ENCODE measurements around the gene SPTBN5.

The SPTBN5 gene

DNA sequence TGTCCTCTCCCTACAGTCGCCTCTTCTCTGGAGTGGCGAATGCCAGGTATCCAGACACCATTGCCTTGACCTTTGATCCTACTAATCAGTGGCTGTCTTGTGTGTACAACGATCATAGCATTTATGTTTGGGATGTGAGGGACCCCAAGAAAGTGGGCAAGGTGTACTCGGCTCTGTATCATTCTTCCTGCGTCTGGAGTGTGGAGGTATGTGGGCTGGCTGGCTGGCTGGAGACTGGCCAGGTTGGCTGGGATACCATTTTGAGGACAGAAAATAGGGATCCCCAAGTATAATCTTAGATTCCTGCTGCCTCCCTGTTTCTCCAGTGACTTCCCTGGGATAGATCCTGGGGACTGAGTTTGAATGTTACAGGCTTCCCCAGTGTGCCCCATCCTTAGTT is 79.3 kb downstream of the SPTBN5 start:
- H2AFZ ChIP-seq (ENCODE audit: low read length): no peak overlapping the region
- TF ChIP-seq EZH2phosphoT487 (IDR thresholded peaks at IDR 0.05; ENCODE audit: borderline replicate concordance): no peak
- TF ChIP-seq, protein P1, sequence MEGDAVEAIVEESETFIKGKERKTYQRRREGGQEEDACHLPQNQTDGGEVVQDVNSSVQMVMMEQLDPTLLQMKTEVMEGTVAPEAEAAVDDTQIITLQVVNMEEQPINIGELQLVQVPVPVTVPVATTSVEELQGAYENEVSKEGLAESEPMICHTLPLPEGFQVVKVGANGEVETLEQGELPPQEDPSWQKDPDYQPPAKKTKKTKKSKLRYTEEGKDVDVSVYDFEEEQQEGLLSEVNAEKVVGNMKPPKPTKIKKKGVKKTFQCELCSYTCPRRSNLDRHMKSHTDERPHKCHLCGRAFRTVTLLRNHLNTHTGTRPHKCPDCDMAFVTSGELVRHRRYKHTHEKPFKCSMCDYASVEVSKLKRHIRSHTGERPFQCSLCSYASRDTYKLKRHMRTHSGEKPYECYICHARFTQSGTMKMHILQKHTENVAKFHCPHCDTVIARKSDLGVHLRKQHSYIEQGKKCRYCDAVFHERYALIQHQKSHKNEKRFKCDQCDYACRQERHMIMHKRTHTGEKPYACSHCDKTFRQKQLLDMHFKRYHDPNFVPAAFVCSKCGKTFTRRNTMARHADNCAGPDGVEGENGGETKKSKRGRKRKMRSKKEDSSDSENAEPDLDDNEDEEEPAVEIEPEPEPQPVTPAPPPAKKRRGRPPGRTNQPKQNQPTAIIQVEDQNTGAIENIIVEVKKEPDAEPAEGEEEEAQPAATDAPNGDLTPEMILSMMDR (conservative IDR thresholded peaks at IDR 0.05; ENCODE audit: low read length): no peak
- peaks cover 66% of the 10 kb centered on the region; the same call in 1 of the 2 replicates for H3K36me3 ChIP-seq (ENCODE audit: insufficient read depth, low read length)
- no peaks in the 10 kb centered on the region for H3K9me2 ChIP-seq (replicated peaks; ENCODE audit: low read depth, low read length)
- peaks cover 4% of the 10 kb centered on the region for H3K4me1 ChIP-seq (ENCODE audit: insufficient read depth, low read length, poor library complexity, severe bottlenecking)
- no peaks in the 10 kb centered on the region for H4K20me1 ChIP-seq (ENCODE audit: insufficient read depth, low read length, poor library complexity, severe bottlenecking)
- H3K4me3 ChIP-seq (ENCODE audit: low read length, poor library complexity, severe bottlenecking): no peak overlapping the region
- no peaks in the 10 kb centered on the region for H3K79me2 ChIP-seq (ENCODE audit: insufficient read depth, low read length)
- H3K9ac ChIP-seq (ENCODE audit: low read depth, low read length, poor library complexity, severe bottlenecking): no peak overlapping the region
- H3K9me3 ChIP-seq (ENCODE audit: insufficient read depth, low read depth, low read length): no peaks in the 10 kb centered on the region
- H3K4me2 ChIP-seq (ENCODE audit: low read depth, low read length, poor library complexity, severe bottlenecking): no peak overlapping the region
- no peaks in the 10 kb centered on the region for H3K27me3 ChIP-seq (ENCODE audit: insufficient read depth, low read length, poor library complexity, severe bottlenecking)
- no peaks in the 10 kb centered on the region for H3F3A ChIP-seq (ENCODE audit: low read depth)

DNA sequence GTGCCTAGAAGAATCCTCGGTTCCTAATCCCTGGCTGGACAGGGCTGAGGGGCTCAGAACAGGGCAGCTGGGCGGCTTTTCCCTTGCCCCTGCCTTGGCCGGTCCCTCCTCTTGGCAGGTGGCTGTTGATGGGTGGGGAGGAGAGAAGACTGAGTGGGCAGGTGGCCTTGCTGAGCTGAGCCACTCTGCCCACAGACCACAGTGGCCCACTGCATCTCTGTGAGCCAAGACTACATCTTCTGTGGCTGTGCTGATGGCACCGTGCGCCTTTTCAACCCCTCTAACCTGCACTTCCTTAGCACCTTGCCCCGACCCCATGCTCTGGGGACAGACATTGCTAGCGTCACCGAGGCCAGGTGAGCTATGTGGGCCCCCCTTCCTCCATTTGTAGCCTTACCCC is 80.4 kb downstream of the SPTBN5 start:
- Histone ChIP-seq H3K4me3 (ENCODE audit: low read length, poor library complexity, severe bottlenecking) (no peak overlapping the region), H4K20me1 (ENCODE audit: insufficient read depth, low read length, poor library complexity, severe bottlenecking) (no peaks in the 10 kb centered on the region), H3K36me3 (ENCODE audit: insufficient read depth, low read length) (peaks cover 58% of the 10 kb centered on the region; the same call in 1 of the 2 replicates), H3K79me2 (ENCODE audit: insufficient read depth, low read length) (no peaks in the 10 kb centered on the region), H3K4me2 (ENCODE audit: low read depth, low read length, poor library complexity, severe bottlenecking) (no peak overlapping the region), H3K4me1 (ENCODE audit: insufficient read depth, low read length, poor library complexity, severe bottlenecking) (peaks cover 7% of the 10 kb centered on the region), H3K27me3 (ENCODE audit: insufficient read depth, low read length, poor library complexity, severe bottlenecking) (no peaks in the 10 kb centered on the region), H3F3A (ENCODE audit: low read depth) (no peaks in the 10 kb centered on the region), H3K9ac (ENCODE audit: low read depth, low read length, poor library complexity, severe bottlenecking) (no peak overlapping the region), H3K9me3 (ENCODE audit: insufficient read depth, low read depth, low read length) (no peaks in the 10 kb centered on the region), H3K9me2 (replicated peaks; ENCODE audit: low read depth, low read length) (no peaks in the 10 kb centered on the region), H2AFZ (ENCODE audit: low read length) (no peak overlapping the region)
- TF ChIP-seq, protein P1 (conservative IDR thresholded peaks at IDR 0.05; ENCODE audit: low read length): no peak
- TF ChIP-seq EZH2phosphoT487 (IDR thresholded peaks at IDR 0.05; ENCODE audit: borderline replicate concordance): no peak

DNA sequence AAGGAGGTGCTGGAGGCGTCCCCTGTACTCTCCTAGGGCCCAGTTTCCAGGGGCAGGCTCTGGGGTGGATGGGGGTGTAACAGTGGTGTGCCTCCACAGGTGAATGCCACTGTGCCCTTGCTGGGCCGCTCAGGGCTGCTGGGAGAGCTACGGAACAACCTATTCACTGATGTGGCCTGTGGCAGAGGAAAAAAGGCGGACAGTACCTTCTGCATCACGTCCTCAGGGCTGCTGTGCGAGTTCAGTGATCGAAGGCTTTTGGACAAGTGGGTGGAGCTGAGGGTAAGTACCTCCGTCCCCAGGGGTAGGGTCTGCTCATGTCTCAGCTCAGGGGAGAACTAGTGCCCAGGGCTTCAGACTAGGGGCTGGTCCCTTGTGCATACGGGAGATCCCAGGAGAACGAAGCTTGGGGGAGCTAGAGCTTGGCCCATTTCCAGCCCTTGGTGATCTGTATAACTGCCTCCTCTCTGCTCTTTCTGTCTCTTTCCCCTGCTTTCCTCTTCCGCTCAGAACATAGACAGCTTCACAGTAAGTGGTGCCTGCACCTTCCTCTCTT is 81.0 kb downstream of the SPTBN5 start:
- H3K4me1 ChIP-seq (ENCODE audit: insufficient read depth, low read length, poor library complexity, severe bottlenecking): peaks cover 7% of the 10 kb centered on the region
- no peak overlapping the region for H3K4me2 ChIP-seq (ENCODE audit: low read depth, low read length, poor library complexity, severe bottlenecking)
- H3K9me3 ChIP-seq (ENCODE audit: insufficient read depth, low read depth, low read length): no peaks in the 10 kb centered on the region
- H2AFZ ChIP-seq (ENCODE audit: low read length): no peak overlapping the region
- H3K79me2 ChIP-seq (ENCODE audit: insufficient read depth, low read length): no peaks in the 10 kb centered on the region
- no peaks in the 10 kb centered on the region for H3F3A ChIP-seq (ENCODE audit: low read depth)
- no peak overlapping the region for H3K4me3 ChIP-seq (ENCODE audit: low read length, poor library complexity, severe bottlenecking)
- H4K20me1 ChIP-seq (ENCODE audit: insufficient read depth, low read length, poor library complexity, severe bottlenecking): no peaks in the 10 kb centered on the region
- H3K36me3 ChIP-seq (ENCODE audit: insufficient read depth, low read length): peaks cover 52% of the 10 kb centered on the region; the same call in 1 of the 2 replicates
- no peak overlapping the region for H3K9ac ChIP-seq (ENCODE audit: low read depth, low read length, poor library complexity, severe bottlenecking)
- H3K9me2 ChIP-seq (replicated peaks; ENCODE audit: low read depth, low read length): no peaks in the 10 kb centered on the region
- no peak for TF ChIP-seq EZH2phosphoT487 (IDR thresholded peaks at IDR 0.05; ENCODE audit: borderline replicate concordance)
- TF ChIP-seq, protein P1 (conservative IDR thresholded peaks at IDR 0.05; ENCODE audit: low read length): no peak
- H3K27me3 ChIP-seq (ENCODE audit: insufficient read depth, low read length, poor library complexity, severe bottlenecking): no peaks in the 10 kb centered on the region

Data from Loucy (cell line).